Measurements from ENCODE around the gene TADA3. TPM values are rescaled to one million over a fixed set of nuclear protein-coding genes. Genes with fewer than 3 reads are reported as not detected.

TADA3 gene
- total RNA-seq, 1 donor from 2014 or later: 63.4 TPM

- Mint-ChIP-seq H3K27me3 (ENCODE audit: unreplicated experiment) (no peaks in the 10 kb centered on the region), H3K4me3 (ENCODE audit: unreplicated experiment) (no peak overlapping the region), H3K4me1 (ENCODE audit: unreplicated experiment) (no peaks in the 10 kb centered on the region), H3K27ac (ENCODE audit: unreplicated experiment) (no peak overlapping the region), H3K9me3 (ENCODE audit: unreplicated experiment) (no peaks in the 10 kb centered on the region), H3K36me3 (ENCODE audit: unreplicated experiment) (peaks cover 6% of the 10 kb centered on the region)
- DNase-seq (ENCODE audit: extremely low spot score, unreplicated experiment): no peak
- TF ChIP-seq, protein P1, sequence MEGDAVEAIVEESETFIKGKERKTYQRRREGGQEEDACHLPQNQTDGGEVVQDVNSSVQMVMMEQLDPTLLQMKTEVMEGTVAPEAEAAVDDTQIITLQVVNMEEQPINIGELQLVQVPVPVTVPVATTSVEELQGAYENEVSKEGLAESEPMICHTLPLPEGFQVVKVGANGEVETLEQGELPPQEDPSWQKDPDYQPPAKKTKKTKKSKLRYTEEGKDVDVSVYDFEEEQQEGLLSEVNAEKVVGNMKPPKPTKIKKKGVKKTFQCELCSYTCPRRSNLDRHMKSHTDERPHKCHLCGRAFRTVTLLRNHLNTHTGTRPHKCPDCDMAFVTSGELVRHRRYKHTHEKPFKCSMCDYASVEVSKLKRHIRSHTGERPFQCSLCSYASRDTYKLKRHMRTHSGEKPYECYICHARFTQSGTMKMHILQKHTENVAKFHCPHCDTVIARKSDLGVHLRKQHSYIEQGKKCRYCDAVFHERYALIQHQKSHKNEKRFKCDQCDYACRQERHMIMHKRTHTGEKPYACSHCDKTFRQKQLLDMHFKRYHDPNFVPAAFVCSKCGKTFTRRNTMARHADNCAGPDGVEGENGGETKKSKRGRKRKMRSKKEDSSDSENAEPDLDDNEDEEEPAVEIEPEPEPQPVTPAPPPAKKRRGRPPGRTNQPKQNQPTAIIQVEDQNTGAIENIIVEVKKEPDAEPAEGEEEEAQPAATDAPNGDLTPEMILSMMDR (IDR thresholded peaks at IDR 0.05): no peak
Observed at GRCh38 chr3:9834520-9835380, 42.5 kb upstream of the TADA3 start.

GRCh38 chr3:9833078-9833477 lies 40.8 kb upstream of the TADA3 start:
- no peak overlapping the region for H3K4me3 Mint-ChIP-seq (ENCODE audit: unreplicated experiment)
- no peak overlapping the region for H3K27ac Mint-ChIP-seq (ENCODE audit: unreplicated experiment)
- TF ChIP-seq, protein P1 (IDR thresholded peaks at IDR 0.05): no peak
- H3K9me3 Mint-ChIP-seq (ENCODE audit: unreplicated experiment): no peaks in the 10 kb centered on the region
- H3K4me1 Mint-ChIP-seq (ENCODE audit: unreplicated experiment): no peaks in the 10 kb centered on the region
- no peaks in the 10 kb centered on the region for H3K27me3 Mint-ChIP-seq (ENCODE audit: unreplicated experiment)
- no peak for DNase-seq (ENCODE audit: extremely low spot score, unreplicated experiment)
- H3K36me3 Mint-ChIP-seq (ENCODE audit: unreplicated experiment): peaks cover 11% of the 10 kb centered on the region

- Mint-ChIP-seq H3K4me3 (ENCODE audit: unreplicated experiment) (no peak overlapping the region), H3K27ac (ENCODE audit: unreplicated experiment) (no peak overlapping the region), H3K9me3 (ENCODE audit: unreplicated experiment) (no peaks in the 10 kb centered on the region), H3K4me1 (ENCODE audit: unreplicated experiment) (no peaks in the 10 kb centered on the region), H3K36me3 (ENCODE audit: unreplicated experiment) (peaks cover 11% of the 10 kb centered on the region), H3K27me3 (ENCODE audit: unreplicated experiment) (no peaks in the 10 kb centered on the region)
- no peak for DNase-seq (ENCODE audit: extremely low spot score, unreplicated experiment)
- TF ChIP-seq, protein P1 (IDR thresholded peaks at IDR 0.05): no peak
Observed at GRCh38 chr3:9831253-9831652, 39.0 kb upstream of the TADA3 start.

DNA sequence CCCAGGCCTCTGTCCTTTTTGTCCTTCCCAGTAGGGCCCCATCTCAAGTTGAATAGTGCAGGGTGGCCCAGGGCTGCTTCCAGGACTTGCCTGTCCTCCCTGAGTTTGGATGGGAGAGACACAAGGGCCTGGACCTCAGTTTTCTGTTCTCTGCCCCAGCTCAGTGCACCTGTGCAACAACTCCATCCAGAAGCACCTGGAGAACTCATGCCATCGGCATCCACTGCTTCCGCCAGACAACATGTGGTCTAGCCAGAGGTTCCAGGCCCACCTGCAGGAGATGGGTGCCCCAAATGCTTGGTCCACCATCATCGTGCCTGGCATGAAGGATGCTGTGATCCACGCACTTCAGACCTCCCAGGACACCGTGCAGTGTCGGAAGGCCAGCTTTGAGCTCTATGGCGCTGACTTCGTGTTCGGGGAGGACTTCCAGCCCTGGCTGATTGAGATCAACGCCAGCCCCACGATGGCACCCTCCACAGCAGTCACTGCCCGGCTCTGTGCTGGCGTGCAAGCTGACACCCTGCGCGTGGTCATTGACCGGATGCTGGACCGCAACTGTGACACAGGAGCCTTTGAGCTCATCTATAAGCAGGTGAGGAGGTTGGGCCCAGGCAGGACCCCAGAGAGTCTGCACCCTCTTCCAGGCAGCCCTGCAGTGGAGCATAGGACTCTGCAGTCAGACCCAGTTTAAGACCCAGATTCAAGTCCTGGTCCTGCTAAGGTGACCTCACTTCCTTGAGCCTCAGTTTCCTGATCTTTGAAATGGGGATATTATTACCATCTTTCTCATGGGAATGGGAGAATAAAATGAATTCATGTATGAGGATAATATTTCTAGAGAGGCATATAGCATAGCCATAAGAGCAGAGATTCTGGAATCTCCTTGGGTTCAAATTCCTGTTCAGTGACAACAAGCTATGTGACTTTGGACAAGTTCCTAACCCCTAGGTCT lies 36.8 kb upstream of the TADA3 start:
- Mint-ChIP-seq H3K27me3 (ENCODE audit: unreplicated experiment) (no peaks in the 10 kb centered on the region), H3K4me3 (ENCODE audit: unreplicated experiment) (no peak overlapping the region), H3K27ac (ENCODE audit: unreplicated experiment) (no peak overlapping the region), H3K9me3 (ENCODE audit: unreplicated experiment) (no peaks in the 10 kb centered on the region), H3K36me3 (ENCODE audit: unreplicated experiment) (peaks cover 6% of the 10 kb centered on the region), H3K4me1 (ENCODE audit: unreplicated experiment) (no peaks in the 10 kb centered on the region)
- TF ChIP-seq, protein P1 (IDR thresholded peaks at IDR 0.05): no peak
- DNase-seq (ENCODE audit: extremely low spot score, unreplicated experiment): no peak

All from osteocyte (in vitro differentiated cells).